Stimulated activated CD4-positive, alpha-beta T cell treated with anti-CD3 and anti-CD28 coated beads, Interleukin-1b, Interleukin-23, amount 100 ng/mL, for 4 hours (primary cell): ENCODE measurements around the gene IL22RA1.

Experiments used
- DNase-seq, 2 donors: peaks; one replicate each; pipeline ENCODE4 v3.0.0-alpha.2; 2020; ENCODE audit warnings: low read depth in 2 of 2

The IL22RA1 gene

DNA sequence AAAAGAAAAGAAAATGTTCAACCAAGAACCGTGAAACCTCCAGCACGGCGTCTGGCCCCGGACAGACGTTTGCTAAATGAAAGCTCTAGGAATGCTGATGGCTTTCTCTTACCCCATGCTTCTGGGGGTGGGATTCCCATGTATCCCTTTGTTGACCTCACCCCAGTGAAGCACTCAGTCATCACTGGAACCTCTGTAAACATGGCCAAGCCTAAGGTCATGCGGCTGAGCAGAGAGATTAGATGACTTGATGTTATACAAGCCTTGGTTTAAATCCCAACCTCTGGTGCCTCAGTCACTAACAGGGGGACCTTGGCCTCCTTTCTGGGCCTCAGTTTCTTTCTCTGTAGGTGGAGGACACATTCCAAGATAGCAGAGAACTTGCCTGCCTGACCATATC lies 28.2 kb downstream of the IL22RA1 start:
- DNase-seq, result no peak

DNA sequence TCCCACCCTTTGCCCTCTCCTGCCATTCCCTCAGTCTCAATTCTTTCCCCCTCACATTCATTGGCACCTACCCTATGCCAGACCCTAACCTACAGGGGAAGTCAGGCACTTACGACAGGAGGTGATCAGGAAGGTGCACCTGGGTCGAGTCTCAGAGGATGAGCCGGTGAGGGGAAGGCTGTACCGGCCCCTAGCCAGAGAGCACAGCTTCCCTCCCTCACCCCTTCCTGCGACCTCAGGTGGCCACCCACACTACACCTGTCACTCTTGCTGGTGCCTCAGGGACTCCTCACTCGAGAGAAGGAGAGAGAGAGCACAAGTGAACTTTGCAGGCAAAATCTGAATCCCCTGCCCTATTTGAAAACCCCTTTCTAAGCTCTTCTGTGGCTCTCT lies 29.3 kb downstream of the IL22RA1 start:
- no peak for DNase-seq

DNA sequence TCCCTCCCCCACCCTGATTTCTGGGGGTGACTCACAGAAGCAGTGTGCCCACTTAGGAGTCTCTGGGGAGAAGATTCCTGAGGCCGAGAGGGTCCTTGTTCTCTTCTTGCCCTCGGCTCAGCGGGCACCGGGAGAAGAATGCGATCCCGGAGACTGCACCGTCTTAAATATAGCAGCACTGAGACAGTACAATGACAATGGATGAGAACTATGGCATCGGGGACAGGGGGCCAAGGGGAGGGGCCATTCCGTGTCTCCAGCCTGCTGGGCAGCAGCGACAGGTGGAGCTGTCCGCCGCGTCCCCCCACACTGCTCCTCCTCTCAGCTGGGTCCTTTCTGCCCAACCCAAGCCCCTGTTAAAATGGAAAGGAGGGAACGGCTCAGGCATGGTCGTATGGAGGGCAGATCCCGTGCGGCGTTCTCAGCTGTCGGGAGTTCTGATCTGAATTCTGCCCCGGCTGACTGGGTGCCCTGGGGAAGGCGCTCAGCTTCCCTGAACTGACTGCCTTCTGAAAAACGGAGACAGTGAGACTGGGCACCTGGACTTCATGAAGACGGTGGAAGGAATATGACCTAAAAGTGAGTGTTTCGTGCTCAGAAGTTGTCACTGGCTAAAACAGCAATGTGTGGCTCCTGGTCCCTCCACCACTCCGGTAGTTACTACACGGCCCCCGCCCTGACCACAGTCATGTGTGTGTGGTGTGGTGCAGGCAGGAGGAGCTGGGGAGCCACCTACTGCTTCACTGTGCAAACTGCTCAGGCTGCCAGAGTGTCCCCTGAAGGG lies 30.8 kb downstream of the IL22RA1 start, which contains the start of gene MYOM3:
Gene MYOM3 (minus strand): TSS at position 140 of the 784 bp plus-strand sequence. CDS start 3,499 bp downstream, outside the sequence.
- DNase-seq, result peak; percentile 5 to 18

DNA sequence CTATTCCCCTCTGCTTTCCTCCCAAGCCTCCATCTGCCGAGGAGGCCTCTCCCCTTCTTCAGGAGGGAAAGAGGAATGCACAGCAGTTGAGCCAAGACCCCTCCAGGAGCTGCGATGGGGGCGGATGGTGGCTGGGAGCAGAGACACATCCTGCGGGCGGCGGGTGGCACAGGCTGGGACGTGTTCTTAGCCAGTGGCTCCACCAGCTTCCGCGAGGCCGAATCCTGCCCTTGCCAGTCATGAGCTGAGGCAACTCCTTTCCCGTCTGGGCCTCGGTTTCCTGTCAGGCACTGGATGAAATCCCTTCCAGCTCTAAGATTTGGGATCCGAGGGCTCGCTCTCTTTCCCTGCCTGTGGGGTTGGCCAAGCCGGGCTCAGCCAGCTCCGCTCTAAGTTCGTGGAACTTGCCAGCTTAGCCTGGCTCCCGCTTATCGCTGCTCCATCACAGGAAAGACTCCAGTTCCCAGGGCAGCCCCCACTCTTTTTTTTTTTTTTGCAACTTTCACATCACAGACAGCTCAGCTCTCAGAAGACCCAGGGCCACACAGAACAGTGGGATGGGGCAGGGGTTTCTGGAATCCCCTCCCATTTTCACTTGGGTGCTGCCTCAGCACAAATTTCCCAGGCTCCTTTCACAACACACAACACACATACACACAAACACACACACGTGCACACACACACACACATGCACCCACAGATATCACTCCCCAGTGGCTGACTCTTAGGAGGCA lies 31.5 kb downstream of the IL22RA1 start:
- DNase-seq, result no peak

DNA sequence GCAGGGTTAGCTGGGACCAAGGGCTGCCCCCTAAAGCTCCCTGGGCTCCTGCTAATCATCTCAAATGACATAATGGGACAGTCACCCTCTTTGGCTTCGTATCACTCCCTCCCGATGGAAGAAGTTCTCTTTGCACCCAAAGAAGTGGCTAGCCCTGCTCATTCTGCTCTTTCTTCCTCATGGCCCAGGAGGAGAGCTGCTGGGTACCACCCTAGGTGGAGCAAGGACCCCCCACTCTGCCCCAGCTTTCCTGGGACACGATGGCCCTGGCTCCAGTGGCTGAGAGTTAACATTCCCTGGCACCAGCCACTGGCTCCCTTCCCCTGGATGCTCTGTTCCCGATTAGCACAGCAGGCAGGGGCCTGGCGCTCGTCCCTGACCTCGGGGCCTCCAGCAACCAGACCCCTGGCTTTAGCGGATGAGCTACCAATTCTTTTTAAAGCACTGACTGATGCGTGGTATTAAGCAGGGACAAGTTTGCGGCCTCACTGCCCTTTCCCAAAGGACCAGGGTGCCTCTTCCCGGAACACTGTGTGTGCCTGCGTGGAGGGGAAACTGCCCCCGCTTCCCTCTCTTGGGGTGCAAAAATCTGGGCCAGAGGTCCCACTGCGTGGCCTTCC lies 32.2 kb downstream of the IL22RA1 start:
- no peak for DNase-seq

DNA sequence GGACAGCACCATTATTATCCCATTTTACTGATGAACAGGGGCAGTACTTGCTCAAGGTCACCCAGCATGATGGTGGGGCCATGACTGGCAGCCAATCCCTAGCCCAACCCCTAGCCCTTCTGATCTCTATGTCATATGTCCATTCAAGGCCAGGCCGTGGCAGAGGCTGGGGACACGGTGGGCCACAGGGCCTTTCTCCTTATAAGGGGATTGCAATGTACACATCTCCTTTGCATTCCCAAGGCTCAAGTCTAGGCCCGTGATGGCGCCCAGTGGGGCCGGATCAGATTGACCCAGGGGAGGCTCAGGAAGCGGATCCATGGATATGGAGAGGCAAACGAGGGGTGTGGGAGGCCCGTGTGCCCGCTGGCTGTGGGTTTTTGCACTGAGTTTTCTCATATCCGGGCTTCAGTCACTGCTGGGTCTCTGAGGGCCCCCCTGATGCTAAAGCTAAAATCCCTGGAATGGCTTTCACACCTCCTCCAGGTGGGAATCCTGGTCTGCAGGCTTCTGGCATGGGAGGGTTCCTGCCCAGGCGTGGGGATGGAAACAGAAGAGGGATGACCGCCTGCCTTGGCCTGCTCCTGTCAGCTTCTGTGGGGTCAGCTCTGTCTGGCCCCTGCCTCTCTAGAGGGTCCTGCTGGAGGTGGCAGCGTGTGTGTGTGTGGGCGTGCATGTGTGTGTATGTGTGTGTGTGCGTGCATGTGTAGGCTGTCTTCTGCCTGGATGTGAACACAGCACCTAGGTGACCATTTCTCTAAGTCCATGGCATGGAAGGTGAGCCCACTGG lies 33.1 kb downstream of the IL22RA1 start:
- DNase-seq, result no peak

DNA sequence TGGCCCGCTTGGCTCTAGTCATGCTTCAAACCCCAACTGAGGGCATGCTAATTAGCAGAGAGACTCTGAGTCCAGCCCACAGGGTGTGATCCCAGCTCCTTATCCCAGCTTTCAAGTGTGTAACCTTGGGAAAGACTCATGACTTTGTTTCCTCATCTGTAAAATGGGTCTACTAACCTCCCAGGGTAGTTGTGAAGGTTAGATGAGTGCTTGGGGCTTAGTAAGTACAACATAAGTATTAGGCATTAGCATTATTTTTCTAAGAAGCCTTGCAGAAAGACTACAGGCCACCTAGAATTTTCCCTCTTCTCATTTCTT lies 33.8 kb downstream of the IL22RA1 start:
- no peak for DNase-seq

DNA sequence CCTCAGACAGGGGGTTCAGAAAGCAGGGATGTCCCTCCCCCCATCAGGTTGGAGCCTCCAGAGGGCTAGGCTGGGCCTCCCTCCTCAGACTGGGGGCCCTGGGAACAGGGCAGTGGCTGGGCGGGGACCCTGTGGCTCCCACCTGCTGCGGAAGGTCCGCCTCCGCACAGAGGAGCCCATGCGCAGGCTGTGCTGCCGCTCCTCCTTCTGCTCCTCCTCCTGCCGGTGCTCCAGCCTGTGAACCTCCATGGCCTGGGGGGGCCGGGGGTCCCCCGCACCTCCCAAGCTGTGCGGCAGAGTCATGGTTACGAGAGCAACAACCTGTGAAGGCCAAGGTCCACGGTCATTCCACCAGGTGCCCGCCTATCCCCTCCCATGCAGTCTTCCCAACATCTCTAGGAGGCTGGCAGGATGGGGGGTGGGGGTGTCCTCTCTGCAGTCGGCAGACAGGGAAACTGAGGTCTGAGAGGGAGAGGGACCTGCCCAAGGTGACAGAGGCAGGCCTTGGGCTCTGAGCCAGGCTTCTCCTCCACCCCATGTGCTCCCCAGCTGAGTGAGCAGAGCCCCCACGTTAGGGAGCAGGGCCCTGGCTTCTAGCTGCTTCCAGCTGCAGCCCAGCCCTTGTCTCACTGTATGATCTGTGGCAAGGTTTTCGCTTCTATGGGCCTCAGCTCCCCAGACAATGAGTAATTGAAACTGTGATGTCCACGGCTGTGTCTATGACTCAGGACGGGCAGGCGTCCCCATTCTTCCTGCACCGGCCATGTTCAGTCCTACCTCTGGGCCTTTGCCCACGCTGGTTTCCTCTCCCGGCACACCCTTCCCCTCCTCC lies 34.4 kb downstream of the IL22RA1 start:
- no peak for DNase-seq

DNA sequence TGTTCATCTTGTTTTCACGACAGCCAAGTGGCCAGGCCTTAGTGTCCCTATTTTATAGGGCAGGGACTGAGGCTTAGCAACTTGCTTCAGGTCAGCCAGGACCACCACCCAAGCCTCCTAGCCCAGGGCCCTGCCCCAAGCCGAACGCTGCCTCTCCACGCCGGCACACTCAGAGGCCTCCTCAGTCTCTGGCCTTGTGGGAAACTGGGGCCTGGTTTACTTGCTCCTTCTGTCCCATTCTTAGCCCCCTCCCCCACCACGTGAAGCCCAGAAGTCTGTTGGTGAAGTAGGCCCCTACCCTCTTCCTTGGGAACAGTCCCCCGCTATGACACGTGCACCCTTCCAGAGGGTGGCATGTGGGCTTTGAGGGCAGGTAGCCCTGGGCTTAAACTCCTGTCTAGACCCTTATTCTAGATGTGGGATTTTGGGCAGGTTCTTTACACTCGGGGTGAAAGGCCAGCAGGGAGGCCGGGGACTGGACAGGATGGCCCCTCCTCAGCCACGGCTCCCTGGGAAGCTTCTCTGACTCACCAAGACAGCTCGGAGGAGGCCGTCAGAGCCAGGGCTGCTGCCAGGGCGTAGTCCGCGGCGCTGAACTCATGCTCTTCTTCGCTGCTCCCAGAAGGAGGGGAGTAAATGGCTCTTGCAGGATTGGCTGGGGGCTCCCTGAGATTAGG lies 35.3 kb downstream of the IL22RA1 start:
- no peak for DNase-seq

DNA sequence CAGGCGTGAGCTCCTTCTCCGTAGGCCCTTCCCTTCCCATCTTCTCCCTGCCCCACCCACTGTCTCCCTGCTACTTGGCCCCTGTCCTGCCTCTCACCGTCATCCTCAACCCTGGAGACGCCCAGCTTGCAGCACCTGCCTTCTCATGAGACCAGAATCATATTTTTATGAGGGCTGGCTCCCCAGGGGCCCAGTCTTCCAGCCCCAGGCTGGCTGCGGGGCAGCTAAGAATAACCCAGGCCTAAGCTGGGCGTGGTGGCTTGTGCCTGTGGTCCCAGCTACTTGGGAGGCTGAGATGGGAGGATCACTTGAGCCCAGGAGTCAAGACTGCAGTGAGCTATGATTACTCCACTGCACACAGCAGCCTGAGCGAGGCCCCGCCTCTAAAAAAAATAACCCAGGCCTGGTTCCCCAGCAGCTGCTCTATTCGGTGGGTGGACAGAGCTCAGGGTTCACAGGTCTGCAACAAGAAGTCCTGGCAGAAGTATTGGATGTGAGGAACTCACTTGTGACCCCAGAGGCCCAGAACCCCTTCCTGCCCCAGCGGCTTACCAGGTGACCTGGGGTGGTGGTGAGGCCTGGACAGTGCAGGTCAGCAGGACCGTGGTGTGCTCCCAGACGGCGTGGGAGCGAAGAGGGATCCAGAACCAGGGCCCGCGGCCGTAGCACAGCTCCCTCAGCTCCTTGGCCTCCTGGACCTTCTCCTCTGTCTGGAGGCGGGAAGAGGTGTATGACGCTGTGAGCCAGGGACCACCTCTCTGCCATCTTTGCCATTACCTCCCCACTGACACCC lies 37.4 kb downstream of the IL22RA1 start:
- DNase-seq, result no peak

DNA sequence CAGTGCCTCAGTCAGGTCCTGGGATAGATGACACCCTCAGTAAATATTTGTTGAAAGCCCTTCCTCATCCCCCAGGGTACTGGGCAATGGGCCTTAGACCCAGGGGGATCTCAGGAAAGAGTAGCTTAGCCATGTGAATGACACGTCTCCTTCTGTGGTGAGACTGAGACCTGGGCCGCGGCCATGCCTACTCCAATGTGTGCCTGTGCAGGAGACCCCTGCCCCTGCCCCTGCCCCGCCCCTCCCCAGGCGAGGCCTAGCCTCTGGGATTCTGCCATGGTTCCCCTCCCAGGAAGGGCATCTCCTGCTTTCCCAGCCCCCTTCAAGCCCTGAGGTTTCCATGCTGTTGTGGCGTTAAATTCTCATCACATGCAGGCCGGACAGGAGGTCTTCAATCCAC lies 38.1 kb downstream of the IL22RA1 start:
- DNase-seq, result no peak

DNA sequence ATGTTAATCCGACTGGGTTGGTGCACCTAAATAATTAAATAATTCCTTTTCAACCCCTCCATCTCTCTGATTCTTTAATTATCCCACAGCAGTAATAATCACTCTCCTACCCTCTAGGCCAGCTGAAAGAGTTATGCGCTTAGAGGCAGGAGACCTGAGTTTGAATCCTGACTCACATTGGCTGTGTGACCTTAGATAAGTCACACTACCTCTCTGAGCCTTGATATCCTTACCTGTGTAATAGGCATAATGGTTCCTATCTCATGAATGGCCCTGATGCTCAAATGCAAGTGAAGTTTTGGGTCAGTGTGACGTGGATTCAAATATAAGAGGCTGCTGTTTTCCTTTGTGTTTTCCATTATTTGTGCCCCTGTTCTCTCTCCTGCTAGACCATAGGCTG lies 39.1 kb downstream of the IL22RA1 start:
- DNase-seq, result no peak

DNA sequence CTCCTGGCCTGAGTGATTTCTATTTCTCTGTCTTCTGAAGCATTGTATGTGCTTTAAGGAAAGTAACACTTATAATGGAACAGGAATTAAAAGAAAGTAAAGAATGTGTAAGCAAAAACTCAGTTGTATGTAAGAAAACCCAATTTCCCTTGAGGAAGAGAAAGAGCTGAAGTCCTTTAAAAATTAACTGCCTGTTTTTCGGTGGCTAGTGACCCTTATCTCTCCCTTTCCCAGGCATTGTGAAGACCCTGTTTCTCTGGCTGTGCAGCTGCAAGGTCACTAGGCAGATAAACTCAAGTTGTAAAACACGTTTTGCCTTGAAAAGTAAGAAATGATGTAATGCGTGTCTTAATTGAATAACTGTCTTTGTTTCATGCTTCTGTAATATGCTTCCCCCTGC lies 39.5 kb downstream of the IL22RA1 start:
- DNase-seq, result no peak

DNA sequence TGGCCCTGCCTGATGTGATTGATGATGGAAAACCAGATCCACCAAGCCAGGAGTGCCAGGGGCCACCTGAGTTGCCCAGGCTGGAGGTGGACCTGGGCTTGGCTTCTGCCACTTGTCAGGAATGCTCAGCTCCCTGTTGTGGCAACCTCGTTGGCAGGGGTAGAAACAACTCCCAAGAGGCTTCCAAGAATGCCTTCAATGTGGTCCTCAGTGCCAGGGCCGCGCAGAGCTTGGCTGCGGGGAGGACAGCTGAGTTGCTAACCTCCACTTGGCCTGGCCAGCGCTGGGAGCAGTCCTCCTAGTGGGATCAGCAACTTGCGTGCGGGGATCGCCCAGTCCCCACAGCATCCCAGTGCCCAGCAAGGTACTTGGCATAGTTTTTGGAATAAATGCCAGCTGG lies 40.0 kb downstream of the IL22RA1 start:
- DNase-seq, result no peak

DNA sequence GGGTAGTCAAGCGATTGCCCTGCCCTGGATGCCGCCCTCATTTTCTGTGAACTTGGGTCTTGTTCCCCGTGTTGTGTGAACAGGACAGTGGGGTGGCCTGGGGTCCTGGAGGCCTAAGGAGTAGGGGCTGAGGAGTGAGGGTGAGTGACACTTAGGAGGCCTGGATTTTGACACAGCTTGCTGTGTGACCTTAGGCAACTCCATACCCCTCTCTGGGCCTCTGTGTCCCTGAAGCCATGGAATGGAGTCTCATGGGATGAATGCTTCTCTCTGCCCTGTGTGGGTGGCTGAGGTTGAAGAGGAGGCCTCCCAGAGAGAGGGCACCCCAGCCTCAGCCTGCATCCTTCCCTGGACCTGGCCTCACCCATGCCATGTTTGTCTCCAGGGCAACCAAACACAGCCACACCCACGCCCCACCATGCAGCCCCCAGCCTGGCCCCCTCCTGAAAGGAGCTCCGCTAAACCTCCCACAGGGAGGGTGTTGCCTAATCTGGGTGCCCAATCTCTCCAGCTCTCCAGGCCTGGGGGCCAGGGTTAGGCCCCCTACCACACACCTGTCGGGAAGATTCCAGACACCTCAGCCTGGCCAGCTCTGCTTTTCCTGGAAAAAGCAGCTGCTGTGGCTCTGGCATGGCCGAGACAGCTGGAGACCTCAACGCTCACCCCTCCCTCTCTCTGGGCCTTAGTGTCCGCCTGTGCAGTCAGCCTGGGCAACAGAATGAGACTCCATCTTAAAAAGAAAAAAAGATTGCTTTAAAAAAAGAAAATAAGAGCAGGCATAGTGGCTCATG lies 40.9 kb downstream of the IL22RA1 start:
- DNase-seq, result no peak

DNA sequence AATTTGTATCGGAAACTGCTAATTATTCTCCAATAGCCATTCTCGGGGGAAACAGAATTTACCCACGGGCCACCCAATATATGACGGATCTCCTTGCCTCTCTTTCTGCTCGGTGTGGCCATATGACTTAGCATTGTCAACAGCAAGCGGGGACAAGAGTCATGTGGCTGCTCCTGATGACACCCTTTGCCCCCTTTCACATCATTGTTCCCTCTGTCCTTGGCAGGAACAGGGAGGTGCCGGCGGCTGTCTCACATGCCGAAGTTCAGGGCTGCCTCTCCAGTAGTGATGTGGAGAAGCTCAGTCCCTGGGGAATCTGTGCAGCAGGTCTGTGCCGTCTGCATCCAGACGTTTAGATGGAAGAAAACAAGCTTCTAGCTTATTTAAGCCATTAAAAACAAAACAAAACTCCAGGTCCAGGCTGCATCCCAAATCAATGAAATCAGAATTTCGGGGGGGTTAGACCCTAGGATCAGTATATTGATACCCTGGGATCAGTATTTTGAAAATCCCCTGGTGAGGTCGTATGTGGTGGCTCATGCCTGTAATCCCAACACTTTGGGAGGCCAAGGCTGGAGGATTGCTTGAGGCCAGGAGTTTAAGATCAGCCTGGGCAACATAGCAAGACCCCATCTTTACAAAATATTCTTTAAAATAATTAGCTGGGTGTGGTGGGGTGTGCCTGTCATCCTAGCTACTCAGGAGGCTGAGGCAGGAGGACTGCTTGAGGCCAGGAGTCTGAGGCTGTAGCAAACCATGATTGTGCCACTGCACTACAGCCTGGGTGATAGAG lies 41.8 kb downstream of the IL22RA1 start:
- DNase-seq, result no peak

DNA sequence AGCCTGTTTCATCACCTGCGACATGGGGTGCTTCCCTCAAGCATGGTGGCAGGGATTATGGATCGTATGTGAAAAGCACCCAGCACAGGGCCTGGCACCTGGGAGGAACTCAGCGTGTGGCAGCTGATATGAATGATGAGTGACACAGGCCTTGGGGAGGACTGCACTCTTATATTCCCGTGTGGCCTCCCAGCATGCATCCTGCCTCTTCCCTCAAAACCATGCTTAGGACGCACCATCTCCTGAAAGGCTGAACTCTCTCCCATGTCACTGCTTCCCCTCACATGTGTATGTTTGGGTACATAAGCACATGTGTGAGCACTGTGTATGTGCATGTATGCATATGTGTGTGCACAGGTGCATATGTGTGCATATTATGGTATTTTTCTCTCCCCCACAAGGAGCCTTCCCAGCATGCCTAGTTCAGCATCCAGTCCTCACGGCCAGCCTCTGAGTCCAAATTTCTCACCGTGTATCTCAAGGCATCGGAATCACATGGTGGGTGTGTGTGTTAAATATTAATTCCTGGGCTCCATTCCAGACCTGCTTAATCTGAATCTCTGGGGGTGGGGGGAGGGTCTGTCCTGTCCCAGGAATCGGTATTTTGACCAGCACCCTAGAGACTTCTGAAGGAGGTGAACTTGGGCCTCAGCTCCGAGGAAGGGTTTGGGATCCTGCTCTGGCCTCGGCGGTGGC lies 43.8 kb downstream of the IL22RA1 start:
- no peak for DNase-seq

DNA sequence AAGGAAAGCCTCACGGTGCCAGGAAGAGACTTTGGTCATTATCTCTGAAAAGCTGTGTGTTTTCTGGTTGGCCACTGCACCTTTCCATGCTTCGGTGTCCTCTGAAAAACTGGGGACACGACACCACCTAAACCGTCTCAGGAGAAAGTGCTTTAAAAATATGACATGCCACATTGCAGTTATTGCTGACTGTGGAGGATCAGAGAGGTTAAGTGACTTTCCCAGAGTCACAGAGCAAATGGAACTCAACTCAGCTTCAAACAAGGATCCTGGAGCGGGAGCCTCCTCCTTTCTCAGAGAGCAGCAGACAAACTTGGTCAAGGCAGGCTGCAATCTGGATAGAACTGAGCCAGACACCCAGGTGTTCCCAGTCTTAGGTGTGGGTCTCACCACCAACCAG lies 44.8 kb downstream of the IL22RA1 start:
- no peak for DNase-seq
